GM18526 (cell line): ENCODE measurements around the gene ENDOV.

Source experiments
- POLR2A ChIP-seq: IDR thresholded peaks from 3 replicates; pipeline ENCODE4 v1.6.1; 2011; ENCODE audit not compliant: insufficient read length; ENCODE audit errors: extremely low read depth

ENDOV gene

DNA sequence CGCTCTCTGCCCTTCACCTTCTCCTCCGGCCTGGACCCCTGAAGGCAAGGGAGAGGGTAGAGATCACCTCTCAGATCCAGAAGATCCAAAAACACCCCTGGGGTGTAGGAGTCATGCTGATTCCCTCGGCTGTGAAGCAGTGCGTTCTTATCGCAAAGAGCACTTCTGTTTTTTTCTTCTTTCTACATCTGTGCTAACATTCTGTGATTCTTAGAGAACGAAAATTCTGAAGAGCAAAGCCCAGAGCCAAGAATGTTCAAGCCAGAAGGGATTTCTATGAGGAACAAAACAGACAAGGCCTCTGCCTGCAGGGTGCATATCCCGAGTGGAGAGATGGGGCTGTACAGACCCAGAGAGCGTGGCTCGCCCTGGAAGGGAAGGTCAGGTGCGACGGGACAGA is 44.3 kb downstream of the ENDOV start:
- no peak for TF ChIP-seq POLR2A

- no peak for TF ChIP-seq POLR2A
Measured at GRCh38 chr17:80460429-80460834, 45.5 kb downstream of the ENDOV start.

- no peak for TF ChIP-seq POLR2A
Measured at GRCh38 chr17:80461528-80462160, 46.7 kb downstream of the ENDOV start.

DNA sequence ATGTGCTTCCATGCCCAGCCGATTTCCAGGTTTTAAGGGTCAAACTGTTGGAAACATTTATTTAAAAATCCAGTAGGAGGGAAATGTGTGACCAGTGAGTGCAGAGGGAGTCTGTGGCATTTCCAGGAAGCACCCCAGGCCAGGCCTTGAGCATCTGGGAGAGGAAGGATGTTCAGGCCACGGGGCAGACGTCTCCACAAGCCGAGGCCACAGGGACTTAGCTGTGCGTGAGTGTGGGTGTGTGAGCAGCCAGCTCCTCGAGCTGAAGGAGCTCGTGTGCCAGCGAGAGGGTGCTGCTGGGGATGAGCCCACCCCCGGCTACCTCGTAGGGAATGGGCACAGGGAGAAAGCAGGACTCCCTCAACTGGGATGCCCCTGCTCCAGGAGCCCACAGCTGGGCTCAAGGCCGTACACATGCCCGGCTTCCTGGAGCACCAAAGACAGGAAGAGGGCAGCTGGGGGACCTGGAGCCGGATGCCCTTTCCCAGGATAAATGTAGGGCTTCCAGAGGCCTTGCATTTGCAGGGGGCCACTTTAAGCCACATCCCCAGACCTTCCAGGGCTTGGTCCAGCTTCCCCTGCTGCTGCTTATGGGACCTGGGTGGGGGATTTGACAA is 48.9 kb downstream of the ENDOV start:
- TF ChIP-seq POLR2A, result no peak

- no peak for TF ChIP-seq POLR2A
Measured at GRCh38 chr17:80464486-80464885, 49.5 kb downstream of the ENDOV start.

GRCh38 chr17:80465327-80465974 is 50.5 kb downstream of the ENDOV start:
- no peak for TF ChIP-seq POLR2A

DNA sequence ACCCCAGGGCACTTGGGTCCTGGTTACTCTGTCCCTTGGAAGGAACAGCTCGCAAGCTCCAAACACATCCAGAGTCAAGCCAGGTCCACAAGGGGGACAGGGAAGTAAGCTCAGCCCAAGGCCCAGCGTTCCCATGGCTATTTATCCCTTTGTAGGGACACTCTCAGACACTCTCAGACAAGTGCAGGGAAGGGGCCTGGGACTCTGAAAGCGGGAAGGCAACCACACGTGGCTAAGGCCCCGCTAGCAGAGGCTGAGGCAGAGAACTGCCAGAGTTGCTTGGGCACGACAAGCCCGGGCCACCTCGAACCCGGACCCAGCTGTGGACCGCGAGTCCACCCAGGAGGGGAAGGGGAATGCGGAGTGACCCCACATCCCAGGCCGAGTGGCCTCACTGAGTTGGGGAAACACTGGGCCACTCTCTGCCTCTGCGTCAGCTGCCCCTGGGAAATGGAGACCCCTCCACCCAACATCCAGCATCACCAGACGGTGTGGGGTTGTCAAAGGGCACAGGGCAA is 51.3 kb downstream of the ENDOV start:
- TF ChIP-seq POLR2A, result no peak

DNA sequence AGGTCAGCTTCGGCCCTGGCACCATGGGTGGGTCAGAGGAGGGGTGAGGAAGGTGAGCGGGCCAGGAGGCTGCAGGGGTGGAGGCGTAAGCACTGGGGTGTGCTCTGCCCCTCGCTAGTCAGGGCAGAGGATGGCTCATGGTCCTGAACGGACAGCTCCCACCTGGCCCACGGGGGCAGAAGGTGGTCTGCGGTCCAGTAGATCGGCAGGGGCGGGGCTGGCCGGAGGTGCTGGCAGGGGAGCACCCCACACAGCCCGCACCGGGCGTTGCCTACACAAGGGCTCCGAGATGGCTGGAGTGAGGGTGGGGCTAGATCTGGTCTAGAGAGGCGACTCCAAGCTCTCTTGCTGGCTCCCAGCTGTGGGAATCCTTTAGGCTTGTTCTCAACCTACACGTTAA is 53.3 kb downstream of the ENDOV start:
- no peak for TF ChIP-seq POLR2A

GRCh38 chr17:80468781-80469493 is 54.0 kb downstream of the ENDOV start:
- no peak for TF ChIP-seq POLR2A

- no peak for TF ChIP-seq POLR2A
Measured at GRCh38 chr17:80469667-80470066, 54.7 kb downstream of the ENDOV start.

- no peak for TF ChIP-seq POLR2A
Measured at GRCh38 chr17:80470603-80471002, 55.6 kb downstream of the ENDOV start.

DNA sequence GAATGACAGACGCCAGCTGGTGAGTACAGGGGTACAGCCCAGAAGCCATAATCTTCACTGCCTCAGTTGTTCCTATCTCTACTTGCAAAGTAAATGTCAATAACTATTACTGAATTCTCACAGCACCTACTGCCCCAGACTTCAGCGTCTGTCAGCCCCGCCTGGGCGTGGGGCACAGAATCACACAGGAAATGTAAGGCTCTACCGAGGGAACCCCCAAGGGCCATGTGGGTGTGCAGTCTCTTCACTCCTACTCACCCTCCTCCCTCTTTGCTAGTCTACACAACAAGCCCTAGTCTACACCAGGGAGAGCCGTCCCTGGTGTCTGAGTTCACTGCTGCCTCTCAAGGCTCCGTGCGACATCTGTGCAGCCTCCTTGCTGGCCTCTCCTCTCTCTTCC is 57.0 kb downstream of the ENDOV start:
- no peak for TF ChIP-seq POLR2A

- TF ChIP-seq POLR2A, result no peak
Measured at GRCh38 chr17:80472996-80473395, 58.0 kb downstream of the ENDOV start.

DNA sequence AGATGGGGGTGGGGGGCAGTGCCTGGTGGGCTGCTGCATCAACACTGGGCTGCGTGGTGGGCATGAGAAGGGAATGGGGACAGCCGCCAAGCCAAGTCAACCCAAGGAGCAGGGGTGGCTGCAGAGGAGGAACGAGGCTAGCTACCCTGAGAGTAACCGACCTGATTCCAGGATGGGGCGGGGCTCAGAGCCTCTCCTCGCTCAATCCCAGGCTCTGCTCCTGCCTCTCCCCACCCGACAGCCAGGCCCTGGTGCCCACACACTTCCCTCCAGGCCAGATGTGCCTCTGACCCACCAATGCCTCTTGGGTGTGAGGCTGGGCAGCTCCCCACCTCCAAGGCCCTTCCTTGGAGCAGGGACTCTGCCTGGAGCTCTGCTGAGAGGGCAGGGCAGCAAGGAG is 58.7 kb downstream of the ENDOV start:
- no peak for TF ChIP-seq POLR2A

DNA sequence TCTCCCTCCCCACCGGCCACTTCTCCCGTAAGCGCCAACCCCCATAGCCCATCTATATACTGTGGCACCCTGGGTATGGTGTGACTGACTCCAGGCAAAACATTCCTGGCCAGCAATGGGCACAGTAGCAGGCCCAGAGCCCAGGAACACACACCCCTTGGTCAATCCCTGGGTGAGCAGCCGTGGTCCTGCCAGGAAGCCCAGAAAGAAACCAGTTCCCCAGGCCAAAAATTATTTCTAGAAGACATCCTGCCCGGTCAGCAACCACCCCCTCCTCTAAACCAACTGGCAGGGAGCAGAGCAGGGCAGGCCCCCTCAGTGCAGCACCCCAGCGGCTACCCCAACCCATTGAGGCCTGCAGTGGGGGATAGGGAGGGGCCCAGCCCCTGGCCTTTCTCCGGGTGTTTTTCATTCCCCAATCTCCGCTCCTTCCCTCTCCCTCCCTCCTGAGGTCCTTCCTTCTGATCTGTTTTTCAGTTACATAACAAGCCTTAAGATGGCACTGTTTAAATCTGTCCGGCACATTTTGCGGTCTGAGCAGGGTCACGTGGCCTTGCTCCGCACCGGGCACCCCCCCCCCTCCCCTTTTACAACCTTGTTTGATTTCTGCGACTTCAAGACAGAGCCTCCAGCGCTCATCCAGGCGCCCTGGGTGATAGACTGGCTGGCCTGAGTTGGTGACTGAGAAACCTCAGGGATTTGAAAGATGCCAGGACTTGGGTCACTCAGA is 59.4 kb downstream of the ENDOV start:
- no peak for TF ChIP-seq POLR2A
